ENCODE results near the gene NAALADL2. TPM values are rescaled to one million over a fixed set of nuclear protein-coding genes. Genes with fewer than 3 reads are reported as not detected.

Gene NAALADL2
- total and polyA plus RNA-seq, 2 of the 8 experiments (the other 6 are each of a cell fraction or from before 2014, with no cell fraction given) = 0.12 to 0.22 TPM

DNA sequence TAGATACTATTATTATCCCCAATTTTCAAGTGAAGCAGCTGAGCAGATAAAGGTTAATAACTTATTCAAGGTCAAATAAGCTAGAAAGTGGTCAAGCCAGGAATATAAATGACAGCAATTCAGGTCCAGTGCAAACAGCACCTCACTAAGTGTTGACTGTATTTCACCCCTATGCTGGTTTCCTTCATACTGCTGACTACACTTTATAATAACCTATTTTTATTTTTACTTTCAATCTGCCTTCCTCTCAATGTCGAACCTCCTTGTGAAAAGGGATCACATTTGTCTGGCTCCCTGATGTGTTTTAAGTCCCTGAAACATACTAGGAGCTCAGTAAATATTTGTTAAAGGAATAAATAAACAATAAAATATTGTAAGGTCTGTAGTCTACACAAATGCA, 146.1 kb downstream of the NAALADL2 start (continued):
- TF ChIP-seq, protein P1, sequence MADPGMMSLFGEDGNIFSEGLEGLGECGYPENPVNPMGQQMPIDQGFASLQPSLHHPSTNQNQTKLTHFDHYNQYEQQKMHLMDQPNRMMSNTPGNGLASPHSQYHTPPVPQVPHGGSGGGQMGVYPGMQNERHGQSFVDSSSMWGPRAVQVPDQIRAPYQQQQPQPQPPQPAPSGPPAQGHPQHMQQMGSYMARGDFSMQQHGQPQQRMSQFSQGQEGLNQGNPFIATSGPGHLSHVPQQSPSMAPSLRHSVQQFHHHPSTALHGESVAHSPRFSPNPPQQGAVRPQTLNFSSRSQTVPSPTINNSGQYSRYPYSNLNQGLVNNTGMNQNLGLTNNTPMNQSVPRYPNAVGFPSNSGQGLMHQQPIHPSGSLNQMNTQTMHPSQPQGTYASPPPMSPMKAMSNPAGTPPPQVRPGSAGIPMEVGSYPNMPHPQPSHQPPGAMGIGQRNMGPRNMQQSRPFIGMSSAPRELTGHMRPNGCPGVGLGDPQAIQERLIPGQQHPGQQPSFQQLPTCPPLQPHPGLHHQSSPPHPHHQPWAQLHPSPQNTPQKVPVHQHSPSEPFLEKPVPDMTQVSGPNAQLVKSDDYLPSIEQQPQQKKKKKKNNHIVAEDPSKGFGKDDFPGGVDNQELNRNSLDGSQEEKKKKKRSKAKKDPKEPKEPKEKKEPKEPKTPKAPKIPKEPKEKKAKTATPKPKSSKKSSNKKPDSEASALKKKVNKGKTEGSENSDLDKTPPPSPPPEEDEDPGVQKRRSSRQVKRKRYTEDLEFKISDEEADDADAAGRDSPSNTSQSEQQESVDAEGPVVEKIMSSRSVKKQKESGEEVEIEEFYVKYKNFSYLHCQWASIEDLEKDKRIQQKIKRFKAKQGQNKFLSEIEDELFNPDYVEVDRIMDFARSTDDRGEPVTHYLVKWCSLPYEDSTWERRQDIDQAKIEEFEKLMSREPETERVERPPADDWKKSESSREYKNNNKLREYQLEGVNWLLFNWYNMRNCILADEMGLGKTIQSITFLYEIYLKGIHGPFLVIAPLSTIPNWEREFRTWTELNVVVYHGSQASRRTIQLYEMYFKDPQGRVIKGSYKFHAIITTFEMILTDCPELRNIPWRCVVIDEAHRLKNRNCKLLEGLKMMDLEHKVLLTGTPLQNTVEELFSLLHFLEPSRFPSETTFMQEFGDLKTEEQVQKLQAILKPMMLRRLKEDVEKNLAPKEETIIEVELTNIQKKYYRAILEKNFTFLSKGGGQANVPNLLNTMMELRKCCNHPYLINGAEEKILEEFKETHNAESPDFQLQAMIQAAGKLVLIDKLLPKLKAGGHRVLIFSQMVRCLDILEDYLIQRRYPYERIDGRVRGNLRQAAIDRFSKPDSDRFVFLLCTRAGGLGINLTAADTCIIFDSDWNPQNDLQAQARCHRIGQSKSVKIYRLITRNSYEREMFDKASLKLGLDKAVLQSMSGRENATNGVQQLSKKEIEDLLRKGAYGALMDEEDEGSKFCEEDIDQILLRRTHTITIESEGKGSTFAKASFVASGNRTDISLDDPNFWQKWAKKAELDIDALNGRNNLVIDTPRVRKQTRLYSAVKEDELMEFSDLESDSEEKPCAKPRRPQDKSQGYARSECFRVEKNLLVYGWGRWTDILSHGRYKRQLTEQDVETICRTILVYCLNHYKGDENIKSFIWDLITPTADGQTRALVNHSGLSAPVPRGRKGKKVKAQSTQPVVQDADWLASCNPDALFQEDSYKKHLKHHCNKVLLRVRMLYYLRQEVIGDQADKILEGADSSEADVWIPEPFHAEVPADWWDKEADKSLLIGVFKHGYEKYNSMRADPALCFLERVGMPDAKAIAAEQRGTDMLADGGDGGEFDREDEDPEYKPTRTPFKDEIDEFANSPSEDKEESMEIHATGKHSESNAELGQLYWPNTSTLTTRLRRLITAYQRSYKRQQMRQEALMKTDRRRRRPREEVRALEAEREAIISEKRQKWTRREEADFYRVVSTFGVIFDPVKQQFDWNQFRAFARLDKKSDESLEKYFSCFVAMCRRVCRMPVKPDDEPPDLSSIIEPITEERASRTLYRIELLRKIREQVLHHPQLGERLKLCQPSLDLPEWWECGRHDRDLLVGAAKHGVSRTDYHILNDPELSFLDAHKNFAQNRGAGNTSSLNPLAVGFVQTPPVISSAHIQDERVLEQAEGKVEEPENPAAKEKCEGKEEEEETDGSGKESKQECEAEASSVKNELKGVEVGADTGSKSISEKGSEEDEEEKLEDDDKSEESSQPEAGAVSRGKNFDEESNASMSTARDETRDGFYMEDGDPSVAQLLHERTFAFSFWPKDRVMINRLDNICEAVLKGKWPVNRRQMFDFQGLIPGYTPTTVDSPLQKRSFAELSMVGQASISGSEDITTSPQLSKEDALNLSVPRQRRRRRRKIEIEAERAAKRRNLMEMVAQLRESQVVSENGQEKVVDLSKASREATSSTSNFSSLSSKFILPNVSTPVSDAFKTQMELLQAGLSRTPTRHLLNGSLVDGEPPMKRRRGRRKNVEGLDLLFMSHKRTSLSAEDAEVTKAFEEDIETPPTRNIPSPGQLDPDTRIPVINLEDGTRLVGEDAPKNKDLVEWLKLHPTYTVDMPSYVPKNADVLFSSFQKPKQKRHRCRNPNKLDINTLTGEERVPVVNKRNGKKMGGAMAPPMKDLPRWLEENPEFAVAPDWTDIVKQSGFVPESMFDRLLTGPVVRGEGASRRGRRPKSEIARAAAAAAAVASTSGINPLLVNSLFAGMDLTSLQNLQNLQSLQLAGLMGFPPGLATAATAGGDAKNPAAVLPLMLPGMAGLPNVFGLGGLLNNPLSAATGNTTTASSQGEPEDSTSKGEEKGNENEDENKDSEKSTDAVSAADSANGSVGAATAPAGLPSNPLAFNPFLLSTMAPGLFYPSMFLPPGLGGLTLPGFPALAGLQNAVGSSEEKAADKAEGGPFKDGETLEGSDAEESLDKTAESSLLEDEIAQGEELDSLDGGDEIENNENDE (IDR thresholded peaks at IDR 0.05; ENCODE audit: insufficient replicate concordance, low read length) = no peak
- TF ChIP-seq KDM1A (IDR thresholded peaks at IDR 0.05; ENCODE audit: borderline replicate concordance, low read length) = no peak
- no peak for TF ChIP-seq TBP (IDR thresholded peaks at IDR 0.05; ENCODE audit: low read depth, low read length)
- TF ChIP-seq BRCA1 (IDR thresholded peaks at IDR 0.05; ENCODE audit: low read depth, low read length) = no peak
- no peak for TF ChIP-seq HDAC6 (IDR thresholded peaks at IDR 0.05; ENCODE audit: low read depth, low read length)
- no peak for TF ChIP-seq GABPA (IDR thresholded peaks at IDR 0.05; ENCODE audit: borderline replicate concordance, insufficient read depth, low read length)
- TF ChIP-seq, protein P2, sequence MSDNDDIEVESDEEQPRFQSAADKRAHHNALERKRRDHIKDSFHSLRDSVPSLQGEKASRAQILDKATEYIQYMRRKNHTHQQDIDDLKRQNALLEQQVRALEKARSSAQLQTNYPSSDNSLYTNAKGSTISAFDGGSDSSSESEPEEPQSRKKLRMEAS (IDR thresholded peaks at IDR 0.05) = no peak
- TF ChIP-seq CTBP2 (IDR thresholded peaks at IDR 0.05; ENCODE audit: borderline replicate concordance, insufficient read depth, insufficient read length, low read length) = no peak
- no peak for TF ChIP-seq TCF12 (IDR thresholded peaks at IDR 0.05; ENCODE audit: low read depth, low read length)
